ENCODE measurements around the gene LRP2.

The LRP2 gene

GRCh38 chr2:169222665-169223064, 139.7 kb downstream of the LRP2 start:
- no peaks in the 10 kb centered on the region for H3K4me1 ChIP-seq (ENCODE audit: control insufficient read depth in 1 of 2, insufficient read depth in 2 of 2, low read length in 2 of 2)
- H3K27me3 ChIP-seq (ENCODE audit: control insufficient read depth in 1 of 2, insufficient read depth in 2 of 2, low read length in 2 of 2): no peaks in the 10 kb centered on the region
- H3K9ac ChIP-seq (ENCODE audit: low read depth in 1 of 2, low read length in 2 of 2): no peak overlapping the region
- H3K4me3 ChIP-seq (ENCODE audit: low read depth in 1 of 2, low read length in 2 of 2): no peak overlapping the region
- H3K9me3 ChIP-seq (ENCODE audit: control insufficient read depth in 1 of 2, low read length in 2 of 2): no peaks in the 10 kb centered on the region
- H3K27ac ChIP-seq (ENCODE audit: low read depth, low read length): no peak overlapping the region
- H3K36me3 ChIP-seq (ENCODE audit: control insufficient read depth in 1 of 2, insufficient read depth in 2 of 2, low read length in 2 of 2): no peaks in the 10 kb centered on the region

- H3K36me3 ChIP-seq (ENCODE audit: control insufficient read depth in 1 of 2, insufficient read depth in 2 of 2, low read length in 2 of 2): no peaks in the 10 kb centered on the region
- no peak overlapping the region for H3K9ac ChIP-seq (ENCODE audit: low read depth in 1 of 2, low read length in 2 of 2)
- no peaks in the 10 kb centered on the region for H3K4me1 ChIP-seq (ENCODE audit: control insufficient read depth in 1 of 2, insufficient read depth in 2 of 2, low read length in 2 of 2)
- H3K9me3 ChIP-seq (ENCODE audit: control insufficient read depth in 1 of 2, low read length in 2 of 2): no peaks in the 10 kb centered on the region
- H3K27me3 ChIP-seq (ENCODE audit: control insufficient read depth in 1 of 2, insufficient read depth in 2 of 2, low read length in 2 of 2): no peaks in the 10 kb centered on the region
- no peak overlapping the region for H3K4me3 ChIP-seq (ENCODE audit: low read depth in 1 of 2, low read length in 2 of 2)
- no peak overlapping the region for H3K27ac ChIP-seq (ENCODE audit: low read depth, low read length)
Measured at GRCh38 chr2:169221745-169222369, 140.5 kb downstream of the LRP2 start.

- Histone ChIP-seq H3K4me3 (ENCODE audit: low read depth in 1 of 2, low read length in 2 of 2) (no peak overlapping the region), H3K9me3 (ENCODE audit: control insufficient read depth in 1 of 2, low read length in 2 of 2) (no peaks in the 10 kb centered on the region), H3K9ac (ENCODE audit: low read depth in 1 of 2, low read length in 2 of 2) (no peak overlapping the region), H3K36me3 (ENCODE audit: control insufficient read depth in 1 of 2, insufficient read depth in 2 of 2, low read length in 2 of 2) (no peaks in the 10 kb centered on the region), H3K27ac (ENCODE audit: low read depth, low read length) (no peak overlapping the region), H3K27me3 (ENCODE audit: control insufficient read depth in 1 of 2, insufficient read depth in 2 of 2, low read length in 2 of 2) (no peaks in the 10 kb centered on the region), H3K4me1 (ENCODE audit: control insufficient read depth in 1 of 2, insufficient read depth in 2 of 2, low read length in 2 of 2) (no peaks in the 10 kb centered on the region)
Measured at GRCh38 chr2:169210917-169211316, 151.4 kb downstream of the LRP2 start.

GRCh38 chr2:169208026-169208425, 154.3 kb downstream of the LRP2 start:
- no peak overlapping the region for H3K27ac ChIP-seq (ENCODE audit: low read depth, low read length)
- H3K9ac ChIP-seq (ENCODE audit: low read depth in 1 of 2, low read length in 2 of 2): no peak overlapping the region
- no peaks in the 10 kb centered on the region for H3K4me1 ChIP-seq (ENCODE audit: control insufficient read depth in 1 of 2, insufficient read depth in 2 of 2, low read length in 2 of 2)
- H3K4me3 ChIP-seq (ENCODE audit: low read depth in 1 of 2, low read length in 2 of 2): no peak overlapping the region
- no peaks in the 10 kb centered on the region for H3K9me3 ChIP-seq (ENCODE audit: control insufficient read depth in 1 of 2, low read length in 2 of 2)
- H3K27me3 ChIP-seq (ENCODE audit: control insufficient read depth in 1 of 2, insufficient read depth in 2 of 2, low read length in 2 of 2): no peaks in the 10 kb centered on the region
- H3K36me3 ChIP-seq (ENCODE audit: control insufficient read depth in 1 of 2, insufficient read depth in 2 of 2, low read length in 2 of 2): no peaks in the 10 kb centered on the region

GRCh38 chr2:169205176-169205575, 157.2 kb downstream of the LRP2 start:
- H3K4me3 ChIP-seq (ENCODE audit: low read depth in 1 of 2, low read length in 2 of 2): no peak overlapping the region
- no peak overlapping the region for H3K27ac ChIP-seq (ENCODE audit: low read depth, low read length)
- no peaks in the 10 kb centered on the region for H3K4me1 ChIP-seq (ENCODE audit: control insufficient read depth in 1 of 2, insufficient read depth in 2 of 2, low read length in 2 of 2)
- peaks cover 0 to 9% of the 10 kb centered on the region in 2 donors for H3K27me3 ChIP-seq (ENCODE audit: control insufficient read depth in 1 of 2, insufficient read depth in 2 of 2, low read length in 2 of 2)
- H3K9ac ChIP-seq (ENCODE audit: low read depth in 1 of 2, low read length in 2 of 2): no peak overlapping the region
- H3K9me3 ChIP-seq (ENCODE audit: control insufficient read depth in 1 of 2, low read length in 2 of 2): no peaks in the 10 kb centered on the region
- H3K36me3 ChIP-seq (ENCODE audit: control insufficient read depth in 1 of 2, insufficient read depth in 2 of 2, low read length in 2 of 2): no peaks in the 10 kb centered on the region

GRCh38 chr2:169203952-169204351, 158.4 kb downstream of the LRP2 start:
- Histone ChIP-seq H3K27me3 (ENCODE audit: control insufficient read depth in 1 of 2, insufficient read depth in 2 of 2, low read length in 2 of 2) (peaks cover 0 to 9% of the 10 kb centered on the region in 2 donors), H3K36me3 (ENCODE audit: control insufficient read depth in 1 of 2, insufficient read depth in 2 of 2, low read length in 2 of 2) (no peaks in the 10 kb centered on the region), H3K27ac (ENCODE audit: low read depth, low read length) (no peak overlapping the region), H3K9me3 (ENCODE audit: control insufficient read depth in 1 of 2, low read length in 2 of 2) (no peaks in the 10 kb centered on the region), H3K4me3 (ENCODE audit: low read depth in 1 of 2, low read length in 2 of 2) (no peak overlapping the region), H3K4me1 (ENCODE audit: control insufficient read depth in 1 of 2, insufficient read depth in 2 of 2, low read length in 2 of 2) (no peaks in the 10 kb centered on the region), H3K9ac (ENCODE audit: low read depth in 1 of 2, low read length in 2 of 2) (no peak overlapping the region)

GRCh38 chr2:169200756-169201155, 161.6 kb downstream of the LRP2 start:
- H3K9me3 ChIP-seq (ENCODE audit: control insufficient read depth in 1 of 2, low read length in 2 of 2): no peaks in the 10 kb centered on the region
- H3K4me3 ChIP-seq (ENCODE audit: low read depth in 1 of 2, low read length in 2 of 2): no peak overlapping the region
- H3K27ac ChIP-seq (ENCODE audit: low read depth, low read length): no peak overlapping the region
- H3K9ac ChIP-seq (ENCODE audit: low read depth in 1 of 2, low read length in 2 of 2): no peak overlapping the region
- no peaks in the 10 kb centered on the region for H3K36me3 ChIP-seq (ENCODE audit: control insufficient read depth in 1 of 2, insufficient read depth in 2 of 2, low read length in 2 of 2)
- peaks cover 0 to 9% of the 10 kb centered on the region in 2 donors for H3K27me3 ChIP-seq (ENCODE audit: control insufficient read depth in 1 of 2, insufficient read depth in 2 of 2, low read length in 2 of 2)
- peaks cover 0 to 4% of the 10 kb centered on the region in 2 donors for H3K4me1 ChIP-seq (ENCODE audit: control insufficient read depth in 1 of 2, insufficient read depth in 2 of 2, low read length in 2 of 2)

GRCh38 chr2:169193618-169194017, 168.7 kb downstream of the LRP2 start:
- H3K36me3 ChIP-seq (ENCODE audit: control insufficient read depth in 1 of 2, insufficient read depth in 2 of 2, low read length in 2 of 2): no peaks in the 10 kb centered on the region
- peaks cover 0 to 4% of the 10 kb centered on the region in 2 donors for H3K4me1 ChIP-seq (ENCODE audit: control insufficient read depth in 1 of 2, insufficient read depth in 2 of 2, low read length in 2 of 2)
- H3K9me3 ChIP-seq (ENCODE audit: control insufficient read depth in 1 of 2, low read length in 2 of 2): no peaks in the 10 kb centered on the region
- H3K27ac ChIP-seq (ENCODE audit: low read depth, low read length): no peak overlapping the region
- H3K9ac ChIP-seq (ENCODE audit: low read depth in 1 of 2, low read length in 2 of 2): no peak overlapping the region
- H3K4me3 ChIP-seq (ENCODE audit: low read depth in 1 of 2, low read length in 2 of 2): no peak overlapping the region
- H3K27me3 ChIP-seq (ENCODE audit: control insufficient read depth in 1 of 2, insufficient read depth in 2 of 2, low read length in 2 of 2): no peaks in the 10 kb centered on the region

- Histone ChIP-seq H3K9me3 (ENCODE audit: control insufficient read depth in 1 of 2, low read length in 2 of 2) (no peaks in the 10 kb centered on the region), H3K36me3 (ENCODE audit: control insufficient read depth in 1 of 2, insufficient read depth in 2 of 2, low read length in 2 of 2) (no peaks in the 10 kb centered on the region), H3K4me3 (ENCODE audit: low read depth in 1 of 2, low read length in 2 of 2) (no peak overlapping the region), H3K4me1 (ENCODE audit: control insufficient read depth in 1 of 2, insufficient read depth in 2 of 2, low read length in 2 of 2) (no peaks in the 10 kb centered on the region), H3K27me3 (ENCODE audit: control insufficient read depth in 1 of 2, insufficient read depth in 2 of 2, low read length in 2 of 2) (peaks cover 0 to 5% of the 10 kb centered on the region in 2 donors), H3K27ac (ENCODE audit: low read depth, low read length) (no peak overlapping the region), H3K9ac (ENCODE audit: low read depth in 1 of 2, low read length in 2 of 2) (no peak overlapping the region)
Measured at GRCh38 chr2:169190197-169190775, 172.0 kb downstream of the LRP2 start.

GRCh38 chr2:169189132-169189531, 173.2 kb downstream of the LRP2 start:
- no peaks in the 10 kb centered on the region for H3K9me3 ChIP-seq (ENCODE audit: control insufficient read depth in 1 of 2, low read length in 2 of 2)
- peaks cover 0 to 5% of the 10 kb centered on the region in 2 donors for H3K27me3 ChIP-seq (ENCODE audit: control insufficient read depth in 1 of 2, insufficient read depth in 2 of 2, low read length in 2 of 2)
- H3K27ac ChIP-seq (ENCODE audit: low read depth, low read length): no peak overlapping the region
- H3K36me3 ChIP-seq (ENCODE audit: control insufficient read depth in 1 of 2, insufficient read depth in 2 of 2, low read length in 2 of 2): no peaks in the 10 kb centered on the region
- no peak overlapping the region for H3K4me3 ChIP-seq (ENCODE audit: low read depth in 1 of 2, low read length in 2 of 2)
- H3K9ac ChIP-seq (ENCODE audit: low read depth in 1 of 2, low read length in 2 of 2): no peak overlapping the region
- no peaks in the 10 kb centered on the region for H3K4me1 ChIP-seq (ENCODE audit: control insufficient read depth in 1 of 2, insufficient read depth in 2 of 2, low read length in 2 of 2)
